ENCODE results near the gene TLR3.
"Not testable (repeated sequence)": the region's sequence is repeated elsewhere in the genome, so short reads cannot be mapped to it uniquely, and the experiment has no call there.

The TLR3 gene

GRCh38 chr4:186032259-186032658 is 36.7 kb upstream of the TLR3 start:
- Histone ChIP-seq H3K27ac (ENCODE audit: insufficient read depth in 1 of 2, low read depth in 1 of 2, low read length in 2 of 2, poor library complexity in 1 of 2, severe bottlenecking in 2 of 2) (no peak overlapping the region), H3K4me3 (ENCODE audit: control insufficient read depth in 1 of 7, extremely low read depth in 1 of 7, insufficient read depth in 4 of 7, low read depth in 2 of 7, low read length in 6 of 7) (no peak overlapping the region), H3K9me3 (ENCODE audit: control extremely low read depth in 1 of 5, control insufficient read depth in 4 of 5, insufficient read depth in 2 of 5, low read depth in 1 of 5, low read length in 4 of 5) (peaks cover 0 to 17% (median 9%) of the 10 kb centered on the region in 5 experiments), H3K27me3 (replicated peaks in 2 of 5; ENCODE audit: control insufficient read depth in 4 of 5, insufficient read depth in 5 of 5, low read length in 4 of 5) (peaks cover 3 to 34% (median 20%) of the 10 kb centered on the region in 5 experiments), H3K4me1 (ENCODE audit: control extremely low read depth in 1 of 4, control insufficient read depth in 4 of 4, insufficient read depth in 4 of 4, low read length in 3 of 4) (no peaks in the 10 kb centered on the region), H3K36me3 (ENCODE audit: control insufficient read depth in 4 of 4, insufficient read depth in 4 of 4, low read length in 3 of 4) (no peaks in the 10 kb centered on the region)
- DNase-seq = no peak
- POLR2A ChIA-PET = no interaction called here
- CTCF ChIA-PET = no interaction called here
- 75% methylated on average over 1 of the region's 1 CpG for WGBS (ENCODE audit: insufficient coverage)

GRCh38 chr4:186033027-186033426 is 35.9 kb upstream of the TLR3 start:
- DNase-seq = no peak
- Histone ChIP-seq H3K27ac (ENCODE audit: insufficient read depth in 1 of 2, low read depth in 1 of 2, low read length in 2 of 2, poor library complexity in 1 of 2, severe bottlenecking in 2 of 2) (no peak overlapping the region), H3K4me1 (ENCODE audit: control extremely low read depth in 1 of 4, control insufficient read depth in 4 of 4, insufficient read depth in 4 of 4, low read length in 3 of 4) (no peaks in the 10 kb centered on the region), H3K27me3 (replicated peaks in 2 of 5; ENCODE audit: control insufficient read depth in 4 of 5, insufficient read depth in 5 of 5, low read length in 4 of 5) (peaks cover 3 to 35% (median 20%) of the 10 kb centered on the region in 5 experiments), H3K9me3 (ENCODE audit: control extremely low read depth in 1 of 5, control insufficient read depth in 4 of 5, insufficient read depth in 2 of 5, low read depth in 1 of 5, low read length in 4 of 5) (peaks cover 0 to 17% (median 9%) of the 10 kb centered on the region in 5 experiments), H3K36me3 (ENCODE audit: control insufficient read depth in 4 of 4, insufficient read depth in 4 of 4, low read length in 3 of 4) (no peaks in the 10 kb centered on the region), H3K4me3 (ENCODE audit: control insufficient read depth in 1 of 7, extremely low read depth in 1 of 7, insufficient read depth in 4 of 7, low read depth in 2 of 7, low read length in 6 of 7) (no peak overlapping the region)
- POLR2A ChIA-PET = no interaction called here
- CTCF ChIA-PET = no interaction called here
- 96% methylated on average over 3 of the region's 3 CpGs for WGBS (ENCODE audit: insufficient coverage)

- peaks cover 0 to 17% (median 9%) of the 10 kb centered on the region in 5 experiments for H3K9me3 ChIP-seq (ENCODE audit: control extremely low read depth in 1 of 5, control insufficient read depth in 4 of 5, insufficient read depth in 2 of 5, low read depth in 1 of 5, low read length in 4 of 5)
- H3K36me3 ChIP-seq (ENCODE audit: control insufficient read depth in 4 of 4, insufficient read depth in 4 of 4, low read length in 3 of 4); H3K4me1 ChIP-seq (ENCODE audit: control extremely low read depth in 1 of 4, control insufficient read depth in 4 of 4, insufficient read depth in 4 of 4, low read length in 3 of 4); DNase-seq; POLR2A ChIA-PET; CTCF ChIA-PET; H3K4me3 ChIP-seq (ENCODE audit: control insufficient read depth in 1 of 7, extremely low read depth in 1 of 7, insufficient read depth in 4 of 7, low read depth in 2 of 7, low read length in 6 of 7); H3K27ac ChIP-seq (ENCODE audit: insufficient read depth in 1 of 2, low read depth in 1 of 2, low read length in 2 of 2, poor library complexity in 1 of 2, severe bottlenecking in 2 of 2): not testable (repeated sequence)
- WGBS (ENCODE audit: insufficient coverage) = 99% methylated on average over 7 of the region's 7 CpGs
- peaks cover 3 to 34% (median 23%) of the 10 kb centered on the region in 5 experiments for H3K27me3 ChIP-seq (replicated peaks in 2 of 5; ENCODE audit: control insufficient read depth in 4 of 5, insufficient read depth in 5 of 5, low read length in 4 of 5)
Measured at GRCh38 chr4:186034613-186035012, 34.3 kb upstream of the TLR3 start.

GRCh38 chr4:186036976-186037581 is 31.9 kb upstream of the TLR3 start:
- Histone ChIP-seq H3K27me3 (replicated peaks in 2 of 5; ENCODE audit: control insufficient read depth in 4 of 5, insufficient read depth in 5 of 5, low read length in 4 of 5) (peaks cover 0 to 16% (median 12%) of the 10 kb centered on the region in 5 experiments), H3K36me3 (ENCODE audit: control insufficient read depth in 4 of 4, insufficient read depth in 4 of 4, low read length in 3 of 4) (no peaks in the 10 kb centered on the region), H3K9me3 (ENCODE audit: control extremely low read depth in 1 of 5, control insufficient read depth in 4 of 5, insufficient read depth in 2 of 5, low read depth in 1 of 5, low read length in 4 of 5) (peaks cover 0 to 17% (median 9%) of the 10 kb centered on the region in 5 experiments), H3K4me3 (ENCODE audit: control insufficient read depth in 1 of 7, extremely low read depth in 1 of 7, insufficient read depth in 4 of 7, low read depth in 2 of 7, low read length in 6 of 7) (no peak overlapping the region), H3K4me1 (ENCODE audit: control extremely low read depth in 1 of 4, control insufficient read depth in 4 of 4, insufficient read depth in 4 of 4, low read length in 3 of 4) (no peaks in the 10 kb centered on the region), H3K27ac (ENCODE audit: insufficient read depth in 1 of 2, low read depth in 1 of 2, low read length in 2 of 2, poor library complexity in 1 of 2, severe bottlenecking in 2 of 2) (no peak overlapping the region)
- DNase-seq = no peak
- ChIA-PET POLR2A (no interaction called here), CTCF (interaction anchor here (0.6 to 3.8 kb wide), 9 partner anchors 12 to 439 kb away, joined by 3 to 36 read pairs (median 4); partner anchors contain the start of gene FAM149A)
- 85% methylated on average over 5 of the region's 6 CpGs for WGBS (ENCODE audit: insufficient coverage)

GRCh38 chr4:186037692-186038658 is 31.0 kb upstream of the TLR3 start:
- H3K9me3 ChIP-seq (ENCODE audit: control extremely low read depth in 1 of 5, control insufficient read depth in 4 of 5, insufficient read depth in 2 of 5, low read depth in 1 of 5, low read length in 4 of 5) = peaks cover 0 to 17% (median 9%) of the 10 kb centered on the region in 5 experiments
- 50% methylated on average over 8 of the region's 12 CpGs for WGBS (ENCODE audit: insufficient coverage)
- H3K4me1 ChIP-seq (ENCODE audit: control extremely low read depth in 1 of 4, control insufficient read depth in 4 of 4, insufficient read depth in 4 of 4, low read length in 3 of 4) = no peaks in the 10 kb centered on the region
- POLR2A ChIA-PET = no interaction called here
- CTCF ChIA-PET = interaction anchor here (0.9 to 3.8 kb wide), 10 partner anchors 8 to 440 kb away, joined by 3 to 36 read pairs (median 5); partner anchors contain the start of gene FAM149A
- H3K4me3 ChIP-seq (ENCODE audit: control insufficient read depth in 1 of 7, extremely low read depth in 1 of 7, insufficient read depth in 4 of 7, low read depth in 2 of 7, low read length in 6 of 7) = no peak overlapping the region
- no peak overlapping the region for H3K27ac ChIP-seq (ENCODE audit: insufficient read depth in 1 of 2, low read depth in 1 of 2, low read length in 2 of 2, poor library complexity in 1 of 2, severe bottlenecking in 2 of 2)
- H3K36me3 ChIP-seq (ENCODE audit: control insufficient read depth in 4 of 4, insufficient read depth in 4 of 4, low read length in 3 of 4) = no peaks in the 10 kb centered on the region
- peaks cover 0 to 16% (median 12%) of the 10 kb centered on the region in 5 experiments for H3K27me3 ChIP-seq (replicated peaks in 2 of 5; ENCODE audit: control insufficient read depth in 4 of 5, insufficient read depth in 5 of 5, low read length in 4 of 5)
- DNase-seq = peak; percentile 74 to 86 (median 77)

GRCh38 chr4:186039697-186040096 is 29.3 kb upstream of the TLR3 start:
- 73% methylated on average over 14 of the region's 16 CpGs for WGBS (ENCODE audit: insufficient coverage)
- no peaks in the 10 kb centered on the region for H3K36me3 ChIP-seq (ENCODE audit: control insufficient read depth in 4 of 4, insufficient read depth in 4 of 4, low read length in 3 of 4)
- no peak for DNase-seq
- no peaks in the 10 kb centered on the region for H3K4me1 ChIP-seq (ENCODE audit: control extremely low read depth in 1 of 4, control insufficient read depth in 4 of 4, insufficient read depth in 4 of 4, low read length in 3 of 4)
- POLR2A ChIA-PET = no interaction called here
- H3K4me3 ChIP-seq (ENCODE audit: control insufficient read depth in 1 of 7, extremely low read depth in 1 of 7, insufficient read depth in 4 of 7, low read depth in 2 of 7, low read length in 6 of 7) = no peak overlapping the region
- H3K27ac ChIP-seq (ENCODE audit: insufficient read depth in 1 of 2, low read depth in 1 of 2, low read length in 2 of 2, poor library complexity in 1 of 2, severe bottlenecking in 2 of 2) = no peak overlapping the region
- peaks cover 0 to 16% (median 12%) of the 10 kb centered on the region in 5 experiments for H3K27me3 ChIP-seq (replicated peaks in 2 of 5; ENCODE audit: control insufficient read depth in 4 of 5, insufficient read depth in 5 of 5, low read length in 4 of 5)
- CTCF ChIA-PET = interaction anchor here (0.9 to 3.8 kb wide), 6 partner anchors 10 to 400 kb away, joined by 3 to 36 read pairs (median 4); no protein-coding TSS in a partner anchor
- H3K9me3 ChIP-seq (ENCODE audit: control extremely low read depth in 1 of 5, control insufficient read depth in 4 of 5, insufficient read depth in 2 of 5, low read depth in 1 of 5, low read length in 4 of 5) = peaks cover 0 to 9% (median 6%) of the 10 kb centered on the region in 5 experiments
